ENCODE results near the gene KLHL8. TPM values are rescaled to one million over a fixed set of nuclear protein-coding genes. Genes with fewer than 3 reads are reported as not detected.
A peak's percentile ranks its signal among the peaks of the same experiment; 100 is the strongest.

KLHL8 gene
- total RNA-seq, 2 donors from 2014 or later, result 15.7 to 18.8 TPM

- ATAC-seq (no peak), DNase-seq (ENCODE audit: low spot score) (no peak)
- Mint-ChIP-seq H3K4me1 (ENCODE audit: low read depth in 2 of 2) (peaks cover 0 to 3% of the 10 kb centered on the region in 2 donors), H3K36me3 (peaks cover 11% of the 10 kb centered on the region), H3K4me3 (no peak overlapping the region), H3K27ac (no peak overlapping the region), H3K9me3 (no peaks in the 10 kb centered on the region), H3K27me3 (no peaks in the 10 kb centered on the region)
Observed at GRCh38 chr4:87144356-87144755, 76.1 kb downstream of the KLHL8 start.

GRCh38 chr4:87141428-87141827, 79.0 kb downstream of the KLHL8 start:
- no peak overlapping the region for H3K27ac Mint-ChIP-seq
- no peak for ATAC-seq
- H3K4me3 Mint-ChIP-seq, result no peak overlapping the region
- DNase-seq (ENCODE audit: low spot score), result no peak
- H3K9me3 Mint-ChIP-seq, result no peaks in the 10 kb centered on the region
- no peaks in the 10 kb centered on the region for H3K27me3 Mint-ChIP-seq
- H3K4me1 Mint-ChIP-seq (ENCODE audit: low read depth in 2 of 2), result peaks cover 0 to 3% of the 10 kb centered on the region in 2 donors
- peaks cover 16% of the 10 kb centered on the region for H3K36me3 Mint-ChIP-seq

GRCh38 chr4:87134122-87134521, 86.3 kb downstream of the KLHL8 start:
- H3K27ac Mint-ChIP-seq, result no peak overlapping the region
- H3K27me3 Mint-ChIP-seq, result no peaks in the 10 kb centered on the region
- H3K4me1 Mint-ChIP-seq (ENCODE audit: low read depth in 2 of 2), result peaks cover 15 to 24% of the 10 kb centered on the region in 2 donors
- ATAC-seq (no peak), DNase-seq (ENCODE audit: low spot score) (no peak)
- no peak overlapping the region for H3K4me3 Mint-ChIP-seq
- H3K9me3 Mint-ChIP-seq, result no peaks in the 10 kb centered on the region
- H3K36me3 Mint-ChIP-seq, result peaks cover 24% of the 10 kb centered on the region

GRCh38 chr4:87133183-87133582, 87.2 kb downstream of the KLHL8 start:
- Mint-ChIP-seq H3K27ac (no peak overlapping the region), H3K4me1 (ENCODE audit: low read depth in 2 of 2) (peaks cover 15 to 24% of the 10 kb centered on the region in 2 donors), H3K4me3 (no peak overlapping the region), H3K9me3 (no peaks in the 10 kb centered on the region), H3K36me3 (peaks cover 23% of the 10 kb centered on the region), H3K27me3 (no peaks in the 10 kb centered on the region)
- no peak for DNase-seq (ENCODE audit: low spot score)
- ATAC-seq, result no peak

- DNase-seq (ENCODE audit: low spot score) (no peak), ATAC-seq (no peak)
- Mint-ChIP-seq H3K27ac (no peak overlapping the region), H3K9me3 (no peaks in the 10 kb centered on the region), H3K4me3 (no peak overlapping the region), H3K27me3 (no peaks in the 10 kb centered on the region), H3K4me1 (ENCODE audit: low read depth in 2 of 2) (peaks cover 20 to 24% of the 10 kb centered on the region in 2 donors), H3K36me3 (peaks cover 28% of the 10 kb centered on the region)
Observed at GRCh38 chr4:87132035-87132434, 88.4 kb downstream of the KLHL8 start.

- DNase-seq (ENCODE audit: low spot score) (no peak), ATAC-seq (no peak)
- H3K27me3 Mint-ChIP-seq, result no peaks in the 10 kb centered on the region
- peaks cover 36% of the 10 kb centered on the region for H3K36me3 Mint-ChIP-seq
- H3K9me3 Mint-ChIP-seq, result no peaks in the 10 kb centered on the region
- H3K27ac Mint-ChIP-seq, result no peak overlapping the region
- no peak overlapping the region for H3K4me3 Mint-ChIP-seq
- peaks cover 20 to 24% of the 10 kb centered on the region in 2 donors for H3K4me1 Mint-ChIP-seq (ENCODE audit: low read depth in 2 of 2)
Observed at GRCh38 chr4:87130985-87131703, 89.3 kb downstream of the KLHL8 start.

GRCh38 chr4:87129681-87130080, 90.7 kb downstream of the KLHL8 start:
- no peaks in the 10 kb centered on the region for H3K27me3 Mint-ChIP-seq
- H3K4me3 Mint-ChIP-seq, result no peak overlapping the region
- no peak for DNase-seq (ENCODE audit: low spot score)
- no peak overlapping the region for H3K27ac Mint-ChIP-seq
- peaks cover 33% of the 10 kb centered on the region for H3K36me3 Mint-ChIP-seq
- peaks cover 15 to 17% of the 10 kb centered on the region in 2 donors for H3K4me1 Mint-ChIP-seq (ENCODE audit: low read depth in 2 of 2)
- no peaks in the 10 kb centered on the region for H3K9me3 Mint-ChIP-seq
- ATAC-seq, result no peak

GRCh38 chr4:87128006-87128705, 92.3 kb downstream of the KLHL8 start:
- DNase-seq (ENCODE audit: low spot score) (no peak), ATAC-seq (no peak)
- H3K9me3 Mint-ChIP-seq, result no peaks in the 10 kb centered on the region
- H3K36me3 Mint-ChIP-seq, result peaks cover 24% of the 10 kb centered on the region
- H3K27me3 Mint-ChIP-seq, result no peaks in the 10 kb centered on the region
- no peak overlapping the region for H3K4me3 Mint-ChIP-seq
- peaks cover 0 to 11% of the 10 kb centered on the region in 2 donors for H3K4me1 Mint-ChIP-seq (ENCODE audit: low read depth in 2 of 2)
- no peak overlapping the region for H3K27ac Mint-ChIP-seq

- no peaks in the 10 kb centered on the region for H3K9me3 Mint-ChIP-seq
- H3K27ac Mint-ChIP-seq, result no peak overlapping the region
- H3K4me1 Mint-ChIP-seq (ENCODE audit: low read depth in 2 of 2), result peaks cover 6 to 16% of the 10 kb centered on the region in 2 donors
- no peaks in the 10 kb centered on the region for H3K27me3 Mint-ChIP-seq
- ATAC-seq, result no peak
- H3K36me3 Mint-ChIP-seq, result peaks cover 18% of the 10 kb centered on the region
- no peak for DNase-seq (ENCODE audit: low spot score)
- H3K4me3 Mint-ChIP-seq, result no peak overlapping the region
Observed at GRCh38 chr4:87126056-87126455, 94.4 kb downstream of the KLHL8 start.

GRCh38 chr4:87122252-87122651, 98.2 kb downstream of the KLHL8 start:
- ATAC-seq, result no peak
- Mint-ChIP-seq H3K27ac (peak overlapping the region in 1 of 2 donors; percentile 58), H3K27me3 (no peaks in the 10 kb centered on the region), H3K4me1 (ENCODE audit: low read depth in 2 of 2) (peaks cover 21 to 24% of the 10 kb centered on the region in 2 donors), H3K4me3 (no peak overlapping the region), H3K9me3 (no peaks in the 10 kb centered on the region), H3K36me3 (peaks cover 10% of the 10 kb centered on the region)
- no peak for DNase-seq (ENCODE audit: low spot score)

GRCh38 chr4:87121341-87122065, 98.9 kb downstream of the KLHL8 start:
- Mint-ChIP-seq H3K9me3 (no peaks in the 10 kb centered on the region), H3K4me3 (no peak overlapping the region), H3K27ac (no peak overlapping the region), H3K4me1 (ENCODE audit: low read depth in 2 of 2) (peaks cover 21 to 24% of the 10 kb centered on the region in 2 donors), H3K36me3 (peaks cover 5% of the 10 kb centered on the region), H3K27me3 (no peaks in the 10 kb centered on the region)
- ATAC-seq, result no peak
- no peak for DNase-seq (ENCODE audit: low spot score)

GRCh38 chr4:87120411-87121162, 99.8 kb downstream of the KLHL8 start:
- H3K36me3 Mint-ChIP-seq, result no peaks in the 10 kb centered on the region

GRCh38 chr4:87120010-87120409, 100.4 kb downstream of the KLHL8 start:
- ATAC-seq, result peak in 1 of 2 donors; percentile 56
- peak overlapping the region in 1 of 2 donors; percentile 31 for H3K27ac Mint-ChIP-seq
- peaks cover 21% of the 10 kb centered on the region in 2 donors for H3K4me1 Mint-ChIP-seq (ENCODE audit: low read depth in 2 of 2)
- H3K4me3 Mint-ChIP-seq, result no peak overlapping the region
- no peaks in the 10 kb centered on the region for H3K9me3 Mint-ChIP-seq
- no peaks in the 10 kb centered on the region for H3K27me3 Mint-ChIP-seq
- no peak for DNase-seq (ENCODE audit: low spot score)
- H3K36me3 Mint-ChIP-seq, result no peaks in the 10 kb centered on the region

More at GRCh38 chr4:87120411-87121162, 99.8 kb downstream of the KLHL8 start:
- Mint-ChIP-seq H3K4me1 (ENCODE audit: low read depth in 2 of 2) (peaks cover 21 to 24% of the 10 kb centered on the region in 2 donors), H3K9me3 (no peaks in the 10 kb centered on the region), H3K4me3 (no peak overlapping the region), H3K27ac (peak overlapping the region in 1 of 2 donors; percentile 31), H3K27me3 (no peaks in the 10 kb centered on the region)
- ATAC-seq (no peak), DNase-seq (ENCODE audit: low spot score) (no peak)

All from natural killer cell treated with Interleukin-12 subunit alpha and Interleukin-12 subunit beta and Interleukin-15 and Interleukin-18, amount 100 ng/mL, for 72 hours (primary cell).